Smooth muscle cell of bladder (primary cell): ENCODE measurements around the gene PCDHGA3. TPM values are rescaled to one million over a fixed set of nuclear protein-coding genes. Genes with fewer than 3 reads are reported as not detected.

Experiments used
- total RNA-seq: library from RNA; depleted of rRNA; stranded (reverse); fragments of >200 nt; gene quantifications from 2 replicates; pipeline ENCODE4 v1.2.3, GENCODE V29; 2014

Gene PCDHGA3
- total RNA-seq = 0.85 and 1.4 TPM in 2 replicates

GRCh38 chr5:141343242-141343952 is at the start of gene PCDHGA3:
Gene PCDHGA3 (plus strand): TSS chr5:141343829. CDS start chr5:141344034, 205 bp downstream.

GRCh38 chr5:141303756-141304155 is 39.9 kb upstream of the PCDHGA3 start, which contains the start of gene SLC25A2:
Gene SLC25A2 (minus strand): TSS chr5:141304049. CDS start chr5:141303865, 184 bp downstream.

GRCh38 chr5:141320225-141321169 is 23.1 kb upstream of the PCDHGA3 start, which contains the start of gene TAF7:
Gene TAF7 (minus strand): TSS chr5:141320784. CDS start chr5:141320044, 740 bp downstream.

GRCh38 chr5:141330299-141331080 is 13.1 kb upstream of the PCDHGA3 start, which contains the start of gene PCDHGA1:
Gene PCDHGA1 (plus strand): TSS chr5:141330514.

GRCh38 chr5:141338538-141339306 is 4.9 kb upstream of the PCDHGA3 start, which contains the start of gene PCDHGA2:
Gene PCDHGA2 (plus strand): TSS chr5:141338760.

GRCh38 chr5:141349917-141350619 is 6.4 kb downstream of the PCDHGA3 start, which contains the start of gene PCDHGB1:
Gene PCDHGB1 (plus strand): TSS chr5:141350099. CDS start chr5:141350261, 162 bp downstream.

GRCh38 chr5:141354900-141355469 is 11.4 kb downstream of the PCDHGA3 start, which contains the start of gene PCDHGA4:
Gene PCDHGA4 (plus strand): TSS chr5:141355021. CDS start chr5:141355108, 87 bp downstream.

GRCh38 chr5:141359790-141360426 is 16.3 kb downstream of the PCDHGA3 start, which contains the start of gene PCDHGB2:
Gene PCDHGB2 (plus strand): TSS chr5:141359994. CDS start chr5:141360136, 142 bp downstream.

GRCh38 chr5:141363952-141364660 is 20.5 kb downstream of the PCDHGA3 start, which contains the start of gene PCDHGA5:
Gene PCDHGA5 (plus strand): TSS chr5:141364162. CDS start chr5:141364331, 169 bp downstream.

GRCh38 chr5:141369994-141370848 is 26.6 kb downstream of the PCDHGA3 start, which contains the start of gene PCDHGB3:
Gene PCDHGB3 (plus strand): TSS chr5:141370242. CDS start chr5:141370395, 153 bp downstream.

GRCh38 chr5:141373673-141374317 is 30.2 kb downstream of the PCDHGA3 start, which contains the start of gene PCDHGA6:
Gene PCDHGA6 (plus strand): TSS chr5:141373891. CDS start chr5:141374084, 193 bp downstream.

GRCh38 chr5:141382469-141383294 is 39.1 kb downstream of the PCDHGA3 start, which contains the start of gene PCDHGA7:
Gene PCDHGA7 (plus strand): TSS chr5:141382742. CDS start chr5:141382900, 158 bp downstream.

GRCh38 chr5:141387557-141388311 is 44.1 kb downstream of the PCDHGA3 start, which contains the start of gene PCDHGB4:
Gene PCDHGB4 (plus strand): TSS chr5:141387698. CDS start chr5:141387885, 187 bp downstream.

GRCh38 chr5:141392429-141393198 is 49.0 kb downstream of the PCDHGA3 start, which contains the start of gene PCDHGA8:
Gene PCDHGA8 (plus strand): TSS chr5:141392633. CDS start chr5:141392814, 181 bp downstream.

